Naive B cell (primary cell): ENCODE data around the gene SLU7. TPM values are rescaled to one million over a fixed set of nuclear protein-coding genes. Genes with fewer than 3 reads are reported as not detected.
A peak's percentile ranks its signal among the peaks of the same experiment; 100 is the strongest.

Experiments
- ATAC-seq, 2 donors: fragments of 150-1000 bp; cut with Tn5 transposase; 2 replicates each; pipeline ENCODE4 v1.10.0; 2021; ENCODE audit warnings: low read depth in 2 of 2, mild to moderate bottlenecking in 2 of 2, moderate library complexity in 2 of 2
- DNase-seq: peaks from one replicate; pipeline ENCODE4 v3.0.0; 2022
- H3K27ac Mint-ChIP-seq, 6 donors: one replicate each; pipeline ENCODE4 v1.8.0; 2020 to 2022; ENCODE audit warnings: mild to moderate bottlenecking in 6 of 6, mixed read lengths in 6 of 6, moderate library complexity in 5 of 6, inconsistent platforms in 2 of 6
- H3K27me3 Mint-ChIP-seq, 3 donors: one replicate each; pipeline ENCODE4 v1.8.0; 2021 to 2022; ENCODE audit warnings: mixed read lengths in 3 of 3, mild to moderate bottlenecking in 1 of 3
- H3K36me3 Mint-ChIP-seq, 2 donors: one replicate each; pipeline ENCODE4 v1.8.0; 2020 to 2022; ENCODE audit warnings: mixed read lengths in 2 of 2, inconsistent platforms in 1 of 2, mild to moderate bottlenecking in 1 of 2
- H3K4me1 Mint-ChIP-seq, 3 donors: one replicate each; pipeline ENCODE4 v1.8.0; 2020 to 2022; ENCODE audit warnings: mixed read lengths in 3 of 3, inconsistent platforms in 1 of 3, mild to moderate bottlenecking in 1 of 3, moderate library complexity in 1 of 3
- H3K4me3 Mint-ChIP-seq, 8 donors: one replicate each; pipeline ENCODE4 v1.8.0; 2020 to 2022; ENCODE audit warnings: mild to moderate bottlenecking in 8 of 8, mixed read lengths in 8 of 8, moderate library complexity in 8 of 8, inconsistent platforms in 2 of 8
- H3K9me3 Mint-ChIP-seq, 7 donors: one replicate each; pipeline ENCODE4 v1.8.0; 2020 to 2022; ENCODE audit warnings: mixed read lengths in 7 of 7, mild to moderate bottlenecking in 5 of 7, inconsistent platforms in 2 of 7, moderate library complexity in 1 of 7
- polyA plus RNA-seq, 6 donors: library from polyadenylated mRNA; unstranded; fragments of 300-500 nt; fragmentation: Illumina TruSeq; gene quantifications; one replicate each; pipeline ENCODE4 v1.2.3, GENCODE V29; 2021; ENCODE audit warnings: low read depth in 6 of 6

Gene SLU7
- polyA plus RNA-seq, 6 donors from 2014 or later: 83.6 to 115 (median 94.8) TPM

GRCh38 chr5:160458806-160459800 is 40.2 kb upstream of the SLU7 start:
- ATAC-seq (no peak), DNase-seq (no peak)
- Mint-ChIP-seq H3K4me3 (no peak overlapping the region), H3K27me3 (peaks cover 18 to 49% (median 29%) of the 10 kb centered on the region in 3 donors), H3K9me3 (peaks cover 0 to 2% (median 0%) of the 10 kb centered on the region in 7 donors), H3K27ac (no peak overlapping the region), H3K36me3 (no peaks in the 10 kb centered on the region), H3K4me1 (peaks cover 5 to 9% (median 8%) of the 10 kb centered on the region in 3 donors)

- ATAC-seq (no peak), DNase-seq (no peak)
- peaks cover 0 to 2% (median 0%) of the 10 kb centered on the region in 7 donors for H3K9me3 Mint-ChIP-seq
- H3K4me1 Mint-ChIP-seq: peaks cover 8 to 19% (median 13%) of the 10 kb centered on the region in 3 donors
- peak overlapping the region in 1 of 8 donors; percentile 53 for H3K4me3 Mint-ChIP-seq
- peaks cover 33 to 46% (median 41%) of the 10 kb centered on the region in 3 donors for H3K27me3 Mint-ChIP-seq
- H3K27ac Mint-ChIP-seq: no peak overlapping the region
- H3K36me3 Mint-ChIP-seq: no peaks in the 10 kb centered on the region
Measured at GRCh38 chr5:160457252-160457651, 38.4 kb upstream of the SLU7 start.

- ATAC-seq: no peak
- H3K9me3 Mint-ChIP-seq: peaks cover 0 to 2% (median 0%) of the 10 kb centered on the region in 7 donors
- peaks cover 9 to 21% (median 14%) of the 10 kb centered on the region in 3 donors for H3K4me1 Mint-ChIP-seq
- no peak overlapping the region for H3K4me3 Mint-ChIP-seq
- no peak for DNase-seq
- no peak overlapping the region for H3K27ac Mint-ChIP-seq
- no peaks in the 10 kb centered on the region for H3K36me3 Mint-ChIP-seq
- peaks cover 37 to 49% (median 41%) of the 10 kb centered on the region in 3 donors for H3K27me3 Mint-ChIP-seq
Measured at GRCh38 chr5:160456480-160457177, 37.7 kb upstream of the SLU7 start.

- ATAC-seq (no peak), DNase-seq (no peak)
- Mint-ChIP-seq H3K9me3 (peaks cover 0 to 2% (median 0%) of the 10 kb centered on the region in 7 donors), H3K36me3 (no peaks in the 10 kb centered on the region), H3K27me3 (peaks cover 37 to 49% (median 41%) of the 10 kb centered on the region in 3 donors), H3K27ac (peak overlapping the region in 1 of 6 donors; percentile 16), H3K4me3 (peak overlapping the region in 1 of 8 donors; percentile 41), H3K4me1 (peaks cover 9 to 21% (median 14%) of the 10 kb centered on the region in 3 donors)
Measured at GRCh38 chr5:160455600-160455999, 36.7 kb upstream of the SLU7 start.

GRCh38 chr5:160453751-160454150 is 34.9 kb upstream of the SLU7 start:
- Mint-ChIP-seq H3K4me3 (no peak overlapping the region), H3K27me3 (peaks cover 33 to 41% (median 37%) of the 10 kb centered on the region in 3 donors), H3K36me3 (peaks cover 0 to 8% of the 10 kb centered on the region in 2 donors), H3K27ac (no peak overlapping the region), H3K9me3 (peaks cover 0 to 5% (median 0%) of the 10 kb centered on the region in 7 donors), H3K4me1 (peaks cover 9 to 21% (median 14%) of the 10 kb centered on the region in 3 donors)
- ATAC-seq: no peak
- no peak for DNase-seq

GRCh38 chr5:160452795-160453194 is 33.9 kb upstream of the SLU7 start:
- Mint-ChIP-seq H3K4me3 (peak overlapping the region in 1 of 8 donors; percentile 28), H3K4me1 (peaks cover 9 to 21% (median 14%) of the 10 kb centered on the region in 3 donors), H3K9me3 (peaks cover 0 to 5% (median 0%) of the 10 kb centered on the region in 7 donors), H3K27ac (no peak overlapping the region), H3K36me3 (peaks cover 0 to 8% of the 10 kb centered on the region in 2 donors), H3K27me3 (peaks cover 32 to 39% (median 36%) of the 10 kb centered on the region in 3 donors)
- no peak for ATAC-seq
- no peak for DNase-seq

GRCh38 chr5:160452036-160452435 is 33.2 kb upstream of the SLU7 start:
- Mint-ChIP-seq H3K4me1 (peaks cover 9 to 21% (median 14%) of the 10 kb centered on the region in 3 donors), H3K27me3 (peaks cover 32 to 39% (median 36%) of the 10 kb centered on the region in 3 donors), H3K27ac (no peak overlapping the region), H3K4me3 (no peak overlapping the region), H3K36me3 (peaks cover 0 to 8% of the 10 kb centered on the region in 2 donors), H3K9me3 (peaks cover 0 to 5% (median 0%) of the 10 kb centered on the region in 7 donors)
- no peak for ATAC-seq
- no peak for DNase-seq

GRCh38 chr5:160451281-160451680 is 32.4 kb upstream of the SLU7 start:
- ATAC-seq (no peak), DNase-seq (no peak)
- Mint-ChIP-seq H3K27me3 (peaks cover 27 to 33% (median 31%) of the 10 kb centered on the region in 3 donors), H3K9me3 (peaks cover 0 to 5% (median 0%) of the 10 kb centered on the region in 7 donors), H3K4me3 (no peak overlapping the region), H3K27ac (no peak overlapping the region), H3K4me1 (peaks cover 9 to 21% (median 14%) of the 10 kb centered on the region in 3 donors), H3K36me3 (peaks cover 0 to 8% of the 10 kb centered on the region in 2 donors)

- no peak for DNase-seq
- Mint-ChIP-seq H3K9me3 (peaks cover 0 to 5% (median 0%) of the 10 kb centered on the region in 7 donors), H3K27me3 (peaks cover 18 to 31% (median 25%) of the 10 kb centered on the region in 3 donors), H3K4me1 (peaks cover 5 to 19% (median 19%) of the 10 kb centered on the region in 3 donors), H3K27ac (no peak overlapping the region), H3K36me3 (peaks cover 0 to 8% of the 10 kb centered on the region in 2 donors), H3K4me3 (no peak overlapping the region)
- ATAC-seq: no peak
Measured at GRCh38 chr5:160450164-160450932, 31.5 kb upstream of the SLU7 start.

GRCh38 chr5:160449458-160449857 is 30.6 kb upstream of the SLU7 start:
- Mint-ChIP-seq H3K4me3 (no peak overlapping the region), H3K9me3 (peaks cover 0 to 5% (median 0%) of the 10 kb centered on the region in 7 donors), H3K36me3 (peaks cover 0 to 8% of the 10 kb centered on the region in 2 donors), H3K4me1 (peaks cover 4 to 19% (median 16%) of the 10 kb centered on the region in 3 donors), H3K27me3 (peaks cover 15 to 30% (median 23%) of the 10 kb centered on the region in 3 donors), H3K27ac (no peak overlapping the region)
- ATAC-seq: no peak
- no peak for DNase-seq

GRCh38 chr5:160448886-160449285 is 30.0 kb upstream of the SLU7 start:
- H3K27ac Mint-ChIP-seq: no peak overlapping the region

GRCh38 chr5:160445751-160446150 is 26.9 kb upstream of the SLU7 start:
- Mint-ChIP-seq H3K27me3 (peaks cover 0 to 8% (median 7%) of the 10 kb centered on the region in 3 donors), H3K4me1 (peaks cover 0 to 9% (median 5%) of the 10 kb centered on the region in 3 donors)

More at GRCh38 chr5:160448886-160449285, 30.0 kb upstream of the SLU7 start:
- H3K36me3 Mint-ChIP-seq: peaks cover 0 to 8% of the 10 kb centered on the region in 2 donors
- no peak overlapping the region for H3K4me3 Mint-ChIP-seq
- DNase-seq (no peak), ATAC-seq (no peak)
- H3K27me3 Mint-ChIP-seq: peaks cover 10 to 24% (median 18%) of the 10 kb centered on the region in 3 donors
- peaks cover 4 to 19% (median 15%) of the 10 kb centered on the region in 3 donors for H3K4me1 Mint-ChIP-seq
- H3K9me3 Mint-ChIP-seq: peaks cover 0 to 5% (median 0%) of the 10 kb centered on the region in 7 donors

More at GRCh38 chr5:160445751-160446150, 26.9 kb upstream of the SLU7 start:
- Mint-ChIP-seq H3K4me3 (no peak overlapping the region), H3K36me3 (peaks cover 0 to 8% of the 10 kb centered on the region in 2 donors), H3K9me3 (peaks cover 0 to 5% (median 0%) of the 10 kb centered on the region in 7 donors), H3K27ac (no peak overlapping the region)
- DNase-seq (no peak), ATAC-seq (no peak)
